ENCODE results near the gene WBP11.

Gene WBP11

DNA sequence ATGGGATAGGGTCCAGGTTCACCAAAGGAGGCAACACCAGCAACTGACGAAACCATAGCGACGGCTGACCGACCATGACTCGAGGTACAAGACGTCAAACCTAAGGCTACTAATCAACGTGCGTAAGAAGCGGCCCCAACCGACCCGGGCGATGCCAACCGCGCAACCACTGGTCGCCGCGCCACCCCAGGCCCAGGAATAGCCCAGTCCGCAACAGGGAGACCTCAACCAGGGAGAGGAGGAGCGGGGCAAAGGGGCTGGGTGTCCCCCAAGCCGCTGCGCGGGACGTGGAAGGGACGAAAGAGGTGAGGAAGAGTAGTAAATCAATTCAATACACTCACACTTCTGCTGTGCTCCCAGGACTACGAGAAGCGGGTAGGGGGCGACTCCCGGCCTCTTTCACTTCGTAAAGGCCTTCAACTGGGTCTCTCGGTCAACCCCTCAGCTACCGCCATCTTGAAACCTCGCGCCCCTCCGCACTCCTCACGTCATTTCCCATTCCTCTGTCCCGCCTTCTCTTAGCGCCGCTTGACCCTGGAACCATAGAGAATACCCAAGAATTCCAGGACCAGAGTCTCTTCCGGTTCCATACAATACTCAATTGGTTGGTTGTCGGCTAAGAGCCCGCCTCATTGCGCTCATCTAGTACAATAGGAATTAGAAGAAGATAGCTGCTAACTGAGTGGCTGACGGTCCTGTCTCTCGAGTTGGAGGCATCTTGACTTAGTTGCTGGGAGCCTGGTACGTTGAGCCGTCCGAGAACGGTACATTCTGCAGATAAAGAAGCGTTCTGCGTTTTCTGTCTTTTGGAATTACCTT lies at the start of gene WBP11, which contains the start of gene C12orf60:
TSS of gene WBP11 (minus strand) at position 468 of the 819 bp plus-strand sequence. CDS start 2,095 bp downstream, outside the sequence.
TSS of gene C12orf60 (plus strand) at position 660 of the 819 bp plus-strand sequence. CDS start 19,266 bp downstream, outside the sequence.
- DNase-seq (ENCODE audit: low read depth), result peak; percentile 99

GRCh38 chr12:14852880-14853279 lies 49.6 kb upstream of the WBP11 start:
- no peak for DNase-seq (ENCODE audit: low read depth)

DNA sequence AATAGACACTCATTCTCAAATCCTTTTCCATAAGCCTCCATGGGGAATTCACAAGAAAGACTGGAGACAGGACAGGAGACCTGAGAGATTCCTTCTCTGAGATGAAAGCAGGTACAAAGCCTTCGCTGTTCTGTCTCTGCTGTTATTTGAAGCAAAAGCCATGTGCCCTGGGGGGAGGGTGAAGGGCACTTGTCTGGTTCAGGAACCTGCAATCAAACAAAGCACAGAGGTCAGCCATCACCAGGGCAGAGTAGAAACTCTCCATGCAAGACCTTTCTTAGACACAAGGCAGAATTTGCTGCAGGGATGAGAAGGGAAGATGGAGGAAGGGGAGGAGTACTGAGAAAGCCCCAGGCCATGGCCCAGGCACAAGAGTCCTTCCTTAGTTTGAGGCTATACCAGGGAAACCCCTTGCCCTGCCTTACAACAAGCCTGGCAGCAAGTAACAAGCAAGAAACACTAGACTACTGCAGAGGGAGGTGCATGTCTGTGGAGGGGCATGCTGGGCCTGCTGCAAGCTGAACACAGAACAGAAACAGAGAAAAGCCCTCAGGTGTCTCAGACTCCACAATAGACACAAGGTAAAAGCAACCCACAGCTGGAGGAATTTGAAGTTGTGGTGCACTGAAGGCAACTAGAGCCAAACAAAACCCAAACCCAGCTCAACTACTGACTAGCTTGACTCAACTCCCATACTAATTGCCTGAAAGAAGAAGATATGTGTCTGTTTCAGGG lies 47.8 kb upstream of the WBP11 start:
- DNase-seq (ENCODE audit: low read depth), result no peak

- no peak for DNase-seq (ENCODE audit: low read depth)
These were observed 46.4 kb upstream of the WBP11 start for GRCh38 chr12:14849661-14850060.

DNA sequence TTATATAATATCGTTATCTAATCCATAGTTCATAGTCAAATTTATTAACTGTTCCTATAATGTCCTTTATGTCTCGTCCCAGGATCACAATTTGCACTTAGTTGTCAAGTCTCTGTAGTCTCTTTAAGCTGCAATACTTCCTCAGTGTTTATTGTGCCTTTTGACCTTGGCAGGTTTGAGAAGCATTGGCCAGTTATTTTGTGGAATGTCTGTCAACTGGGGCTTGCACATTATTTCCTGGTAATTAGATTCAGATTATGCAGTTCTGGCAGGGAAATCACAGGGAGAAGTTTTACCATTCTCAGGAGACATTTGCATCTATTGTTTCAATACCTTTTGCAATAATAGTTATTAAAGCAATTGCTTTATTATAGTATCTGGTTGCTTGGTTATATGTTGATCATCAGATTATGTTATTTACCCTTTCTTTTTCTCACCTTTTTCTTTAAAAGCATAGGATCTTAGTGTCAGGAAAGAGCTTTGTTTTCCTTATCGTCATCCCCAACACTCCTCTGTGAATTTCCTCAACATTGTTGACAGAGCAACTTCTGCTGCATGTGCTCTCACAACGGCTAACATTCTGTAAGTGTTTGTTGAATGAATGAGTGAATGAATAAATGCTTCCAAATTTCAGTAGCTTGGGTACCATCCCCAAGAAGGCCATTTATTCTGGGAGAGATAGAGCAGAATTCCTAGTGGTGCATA lies 43.8 kb upstream of the WBP11 start:
- no peak for DNase-seq (ENCODE audit: low read depth)

DNA sequence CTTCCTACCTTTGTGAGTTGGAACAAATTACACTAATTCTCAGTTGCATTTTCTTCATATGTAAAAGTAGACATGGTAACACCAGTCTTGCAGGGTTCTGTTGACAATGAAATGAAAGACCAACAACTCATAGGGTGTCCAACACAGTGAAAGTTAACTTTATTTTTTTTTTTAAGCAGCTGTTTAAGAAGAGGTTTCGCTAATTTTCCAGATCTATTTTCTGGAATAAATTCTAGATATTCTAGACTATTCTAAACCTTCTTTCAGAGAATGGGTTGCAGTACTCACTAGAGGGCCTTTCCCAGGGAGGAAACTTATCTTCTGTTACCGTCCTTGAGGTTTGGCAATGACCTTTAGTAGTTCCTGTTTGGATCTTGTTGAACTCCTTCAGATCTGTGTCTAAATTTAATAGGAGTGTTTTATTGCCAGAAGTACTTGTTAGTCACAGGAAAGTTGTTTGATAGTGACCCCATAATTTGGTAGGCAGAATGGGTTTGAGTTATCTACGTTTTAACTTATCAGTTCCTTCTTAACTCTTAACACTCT lies 42.8 kb upstream of the WBP11 start:
- peak; percentile 16 for DNase-seq (ENCODE audit: low read depth)

DNA sequence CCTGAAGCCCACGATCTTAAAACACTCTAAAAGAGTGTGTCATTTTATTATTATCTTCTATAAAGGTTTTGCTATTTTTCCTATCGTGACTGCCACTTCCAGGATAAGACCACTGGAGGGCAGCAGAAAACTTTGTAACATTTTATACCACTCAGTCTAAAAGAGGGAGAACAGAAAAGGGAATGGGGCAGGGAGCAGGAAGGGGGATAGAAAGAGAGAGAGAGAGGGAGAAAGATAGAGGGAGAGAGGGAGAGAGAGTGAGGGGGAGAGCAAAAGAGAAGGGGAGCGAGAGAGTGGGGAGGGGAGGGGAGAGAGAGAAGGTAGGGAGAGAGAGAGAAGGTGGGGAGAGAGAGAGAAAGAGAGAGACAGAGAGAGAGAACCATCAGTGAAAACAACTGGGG lies 42.1 kb upstream of the WBP11 start:
- peak; percentile 55 for DNase-seq (ENCODE audit: low read depth)

DNA sequence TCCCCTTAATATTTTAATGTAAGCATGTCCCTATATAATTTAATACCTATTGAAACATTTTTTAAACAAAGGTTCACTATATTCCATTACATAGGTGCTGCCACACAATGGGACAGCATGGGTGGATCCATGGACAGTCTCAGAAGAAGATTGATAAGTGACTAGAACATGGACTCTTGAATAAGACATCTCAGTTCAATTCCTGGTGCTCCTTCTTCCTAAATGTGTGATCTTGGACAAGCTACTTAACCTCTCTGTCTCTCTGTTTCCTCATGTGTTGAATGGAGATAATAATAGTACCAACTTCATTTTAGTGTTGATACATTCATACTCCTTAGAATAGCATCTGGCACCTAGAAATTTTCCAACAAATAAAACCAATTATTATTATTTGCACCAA lies 41.1 kb upstream of the WBP11 start:
- DNase-seq (ENCODE audit: low read depth), result no peak

GRCh38 chr12:14843425-14843887 lies 40.2 kb upstream of the WBP11 start, which contains the start of gene ART4:
TSS of gene ART4 (minus strand) at chr12:14843526. CDS start at chr12:14843113, 413 bp downstream.
- peak; percentile 33 for DNase-seq (ENCODE audit: low read depth)

GRCh38 chr12:14842315-14842714 lies 39.0 kb upstream of the WBP11 start:
- no peak for DNase-seq (ENCODE audit: low read depth)

GRCh38 chr12:14841761-14842160 lies 38.5 kb upstream of the WBP11 start:
- peak; percentile 35 for DNase-seq (ENCODE audit: low read depth)

DNA sequence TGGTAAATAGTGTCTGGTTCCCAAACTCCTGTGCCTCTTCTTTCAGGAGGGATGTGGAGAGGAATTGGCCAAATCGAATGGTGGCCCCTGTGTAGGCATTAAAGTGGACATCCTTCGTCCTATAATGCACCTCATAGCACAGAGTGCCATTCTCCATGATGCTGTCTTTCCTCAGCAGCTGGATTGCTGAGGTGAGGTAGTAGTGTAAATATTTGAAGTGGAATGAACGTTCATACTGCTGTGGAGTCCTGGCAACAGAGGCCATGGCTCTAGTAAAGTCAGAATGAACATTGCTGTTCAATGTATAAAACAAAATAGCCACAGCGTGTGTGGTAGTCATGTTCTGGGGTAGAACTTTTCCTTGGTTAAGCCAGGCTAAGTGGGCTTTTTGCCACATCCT lies 37.3 kb upstream of the WBP11 start:
- DNase-seq (ENCODE audit: low read depth), result no peak

- DNase-seq (ENCODE audit: low read depth), result no peak
These were observed 36.0 kb upstream of the WBP11 start for GRCh38 chr12:14839262-14839661.

DNA sequence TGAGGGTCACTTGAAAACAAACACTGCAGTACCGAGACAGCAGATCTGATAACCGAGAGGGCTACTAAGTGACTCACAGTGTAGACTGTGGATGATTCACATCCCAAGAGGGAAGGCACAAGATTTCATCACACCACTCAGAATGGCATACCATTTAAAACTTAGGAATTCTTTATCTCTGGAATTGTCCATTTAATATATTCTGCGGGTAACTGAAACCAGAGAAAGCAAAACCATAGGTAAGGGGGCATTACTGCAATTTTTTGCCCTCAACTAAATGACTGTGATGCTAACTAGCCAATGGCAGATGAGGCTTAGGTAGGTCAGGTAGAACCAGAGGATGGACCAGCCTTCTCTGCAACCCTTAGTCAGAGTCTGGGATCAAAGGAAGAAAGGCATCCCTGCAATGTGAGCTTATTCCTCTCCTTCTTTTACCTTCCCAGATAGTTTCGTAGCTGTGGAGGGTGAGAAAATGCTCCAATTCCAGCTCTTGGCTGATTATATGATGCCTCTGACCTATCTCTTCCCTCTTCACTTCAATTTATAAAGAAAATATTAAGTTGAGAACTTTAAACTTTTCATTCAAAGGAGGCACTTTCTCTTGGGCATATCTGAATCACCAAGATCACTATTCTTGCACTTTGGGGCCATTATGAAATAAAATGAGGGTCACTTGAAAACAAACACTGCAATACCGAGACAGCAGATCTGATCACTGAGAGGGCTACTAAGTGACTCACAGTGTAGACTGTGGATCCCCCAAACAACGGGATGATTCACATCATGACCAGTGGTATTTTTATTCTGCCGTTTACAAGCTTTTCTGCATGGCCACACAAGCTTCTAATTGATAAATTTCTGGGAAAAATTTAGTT lies 33.3 kb upstream of the WBP11 start:
- DNase-seq (ENCODE audit: low read depth), result peak; percentile 96

DNA sequence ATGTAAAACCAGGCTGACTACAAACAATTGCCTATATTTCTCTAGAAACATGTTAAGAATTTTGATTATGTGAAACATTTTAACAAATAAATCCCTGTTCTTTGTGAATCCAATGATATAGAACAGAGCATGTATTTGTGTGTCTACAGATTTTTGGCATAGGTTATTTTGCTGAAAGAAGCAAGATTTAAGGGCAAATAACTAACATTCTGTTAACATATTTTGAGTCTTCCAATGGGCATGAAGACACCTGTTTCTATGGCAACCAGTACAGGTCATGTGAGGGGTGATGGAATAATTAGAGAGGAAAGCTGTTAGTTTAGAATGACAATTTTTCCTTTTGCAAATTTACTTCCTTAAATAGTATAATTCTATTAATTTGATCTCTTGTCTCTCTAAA lies 31.2 kb upstream of the WBP11 start:
- DNase-seq (ENCODE audit: low read depth), result peak; percentile 60

DNA sequence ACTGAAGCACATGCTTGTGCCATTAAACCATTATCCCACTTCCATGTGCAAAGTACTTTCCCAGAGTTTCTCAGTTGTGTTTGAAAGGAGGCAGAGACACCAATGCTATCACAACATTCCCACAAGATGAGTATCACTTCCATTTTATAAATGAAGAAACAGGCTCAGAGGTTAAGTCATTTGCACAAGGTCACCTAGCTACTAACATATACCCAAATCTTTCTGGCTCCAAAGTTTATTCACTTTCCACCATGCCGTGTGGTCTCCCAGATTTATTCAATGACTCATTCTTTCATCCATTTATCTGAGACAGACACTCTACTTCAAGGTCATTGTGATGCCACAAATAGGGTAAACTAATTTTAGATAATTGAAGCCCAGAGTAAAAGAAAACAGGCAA lies 30.7 kb upstream of the WBP11 start:
- DNase-seq (ENCODE audit: low read depth), result peak; percentile 48

- DNase-seq (ENCODE audit: low read depth), result no peak
These were observed 30.1 kb upstream of the WBP11 start for GRCh38 chr12:14833336-14833735.

GRCh38 chr12:14828892-14829291 lies 25.6 kb upstream of the WBP11 start:
- DNase-seq (ENCODE audit: low read depth), result peak; percentile 66

DNA sequence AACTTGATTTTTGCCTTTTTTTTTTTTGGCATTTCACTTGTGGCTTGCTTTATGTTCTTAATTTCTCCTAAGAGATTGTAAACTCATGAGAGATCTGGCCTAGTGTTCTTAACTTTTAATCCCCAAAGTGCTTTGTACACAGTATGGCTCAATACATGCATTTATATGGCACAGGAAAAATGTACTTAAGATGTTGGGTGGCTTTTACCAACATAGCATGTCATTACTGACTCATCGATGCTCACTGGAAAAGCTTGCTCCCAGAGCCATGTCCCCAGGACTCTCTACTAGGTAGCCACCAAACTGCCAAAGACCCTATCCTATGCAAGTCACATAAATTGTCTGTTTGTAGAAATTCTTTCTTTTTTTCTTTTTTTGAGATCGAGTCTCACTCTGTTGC lies 23.8 kb upstream of the WBP11 start:
- no peak for DNase-seq (ENCODE audit: low read depth)

- no peak for DNase-seq (ENCODE audit: low read depth)
These were observed 23.2 kb upstream of the WBP11 start for GRCh38 chr12:14826491-14826890.

DNA sequence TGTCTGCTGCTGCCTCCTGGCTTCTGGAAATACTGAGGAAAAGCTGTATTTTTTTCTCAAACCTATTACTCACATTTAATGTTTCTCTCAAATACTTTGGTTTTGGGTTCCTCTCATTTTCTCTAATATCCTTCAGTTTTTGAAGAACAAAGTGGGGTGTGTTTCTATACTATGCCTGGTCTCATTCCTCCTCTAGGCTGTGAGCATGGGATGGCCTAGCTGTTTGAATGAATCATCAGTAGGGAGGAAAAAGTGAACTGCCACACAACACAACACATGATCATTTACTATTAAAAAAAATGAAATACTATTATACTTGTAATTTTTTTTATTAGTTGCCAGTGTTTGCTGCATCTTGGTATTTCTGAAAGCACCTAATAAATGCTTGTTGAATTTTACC lies 22.0 kb upstream of the WBP11 start:
- DNase-seq (ENCODE audit: low read depth), result no peak

Data from amniotic epithelial cell (primary cell).